GM10847 (cell line): ENCODE data around the gene COL12A1.

Experiments used
- POLR2A ChIP-seq: IDR thresholded peaks from 2 replicates; pipeline ENCODE4 v1.6.1; 2011; ENCODE audit not compliant: insufficient read length; ENCODE audit errors: extremely low read depth

COL12A1 gene

DNA sequence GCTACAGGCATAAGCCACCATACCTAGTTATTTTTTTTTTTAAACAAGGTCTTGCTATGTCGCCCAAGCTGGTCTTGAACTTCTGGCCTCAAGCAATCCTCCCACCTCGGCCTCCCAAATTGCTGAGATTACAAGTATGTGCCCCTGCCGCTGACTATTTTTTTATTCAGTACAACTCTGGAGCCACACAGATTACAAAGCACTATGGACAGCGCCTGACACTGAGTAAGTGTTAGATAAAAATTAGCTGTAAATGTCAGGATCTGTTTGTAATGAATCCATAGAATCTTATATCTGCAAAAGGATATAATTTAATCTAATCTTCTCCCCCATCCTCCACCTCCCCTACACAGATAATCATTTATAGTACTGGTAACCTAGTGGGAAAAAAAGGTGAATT lies 15.3 kb upstream of the COL12A1 start:
- no peak for TF ChIP-seq POLR2A

DNA sequence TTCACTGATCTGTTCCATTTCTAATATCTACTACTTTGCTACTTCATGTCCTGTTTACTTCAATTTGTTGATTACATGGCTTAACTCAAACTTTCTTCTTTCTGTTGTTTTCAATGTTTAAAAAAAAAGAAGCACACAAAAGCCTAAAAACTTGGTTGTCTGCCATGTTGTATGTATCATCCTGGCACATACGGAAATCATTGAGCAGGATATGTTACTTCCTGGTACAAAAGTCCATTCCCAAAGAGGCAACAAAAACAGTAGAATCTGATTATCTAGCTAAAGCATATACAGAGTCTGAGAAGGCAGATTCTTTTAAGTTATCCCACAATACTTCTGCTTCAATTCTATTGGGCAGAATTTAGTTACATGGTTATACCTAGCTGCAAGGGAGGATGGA lies 14.5 kb upstream of the COL12A1 start:
- no peak for TF ChIP-seq POLR2A

GRCh38 chr6:75219263-75219662 lies 13.4 kb upstream of the COL12A1 start:
- TF ChIP-seq POLR2A = no peak

DNA sequence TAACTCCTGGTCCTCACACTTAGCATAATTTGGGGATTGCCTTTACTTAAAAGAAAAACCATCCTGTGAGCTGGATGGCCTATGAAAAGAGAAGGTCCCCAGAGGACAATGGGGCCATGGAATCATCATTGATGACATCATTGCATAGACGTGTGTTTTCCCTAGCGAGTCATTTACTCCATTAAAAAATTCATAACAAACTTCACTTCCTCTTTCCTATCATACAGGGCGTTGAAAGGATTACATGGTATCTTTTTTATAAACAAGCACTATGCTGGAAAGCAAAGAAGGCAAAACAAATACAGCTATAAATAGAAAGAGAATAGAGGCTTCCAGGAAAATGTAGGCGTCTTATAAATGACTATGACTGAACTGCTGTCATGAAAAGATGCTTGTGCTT lies 11.3 kb upstream of the COL12A1 start:
- no peak for TF ChIP-seq POLR2A

- no peak for TF ChIP-seq POLR2A
Observed at GRCh38 chr6:75215291-75215690, 9.4 kb upstream of the COL12A1 start.

DNA sequence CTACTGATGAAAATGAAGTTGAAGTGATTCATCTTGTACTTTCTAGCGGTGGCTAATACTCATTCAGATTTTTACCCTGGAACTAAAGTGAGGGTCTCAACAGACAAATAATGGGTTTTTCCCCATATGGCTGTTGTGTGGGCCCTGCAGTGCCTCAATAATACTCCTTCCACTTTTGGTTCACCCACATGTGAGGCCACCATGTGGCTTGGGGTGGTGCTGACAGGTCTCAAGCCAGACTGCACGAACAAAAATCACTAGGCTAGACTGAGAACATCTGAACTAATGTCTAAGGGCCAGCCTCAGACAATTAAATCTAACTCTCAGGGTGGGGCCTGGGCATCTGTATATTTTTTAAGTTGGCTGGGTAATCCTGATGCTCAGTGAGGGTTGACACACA lies 7.9 kb upstream of the COL12A1 start:
- no peak for TF ChIP-seq POLR2A

DNA sequence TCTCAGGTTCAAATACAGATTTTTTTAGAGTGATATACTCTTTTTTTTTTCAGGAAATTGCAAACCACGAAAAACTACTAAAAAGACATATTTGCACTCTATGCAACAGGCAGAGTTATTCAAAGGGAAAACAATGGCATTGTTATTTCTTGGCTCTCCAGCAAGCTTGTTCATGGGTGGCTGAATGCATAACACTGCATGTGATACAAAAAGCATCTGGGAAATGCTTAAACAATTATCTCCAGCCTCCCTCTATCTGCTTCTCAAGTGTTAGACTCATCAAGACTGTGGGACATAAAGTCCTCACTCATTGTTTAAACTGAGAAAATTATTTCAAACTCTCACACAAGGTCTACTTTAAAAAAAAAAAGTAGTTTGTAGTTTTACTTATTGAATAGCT lies 7.3 kb upstream of the COL12A1 start:
- TF ChIP-seq POLR2A = no peak

DNA sequence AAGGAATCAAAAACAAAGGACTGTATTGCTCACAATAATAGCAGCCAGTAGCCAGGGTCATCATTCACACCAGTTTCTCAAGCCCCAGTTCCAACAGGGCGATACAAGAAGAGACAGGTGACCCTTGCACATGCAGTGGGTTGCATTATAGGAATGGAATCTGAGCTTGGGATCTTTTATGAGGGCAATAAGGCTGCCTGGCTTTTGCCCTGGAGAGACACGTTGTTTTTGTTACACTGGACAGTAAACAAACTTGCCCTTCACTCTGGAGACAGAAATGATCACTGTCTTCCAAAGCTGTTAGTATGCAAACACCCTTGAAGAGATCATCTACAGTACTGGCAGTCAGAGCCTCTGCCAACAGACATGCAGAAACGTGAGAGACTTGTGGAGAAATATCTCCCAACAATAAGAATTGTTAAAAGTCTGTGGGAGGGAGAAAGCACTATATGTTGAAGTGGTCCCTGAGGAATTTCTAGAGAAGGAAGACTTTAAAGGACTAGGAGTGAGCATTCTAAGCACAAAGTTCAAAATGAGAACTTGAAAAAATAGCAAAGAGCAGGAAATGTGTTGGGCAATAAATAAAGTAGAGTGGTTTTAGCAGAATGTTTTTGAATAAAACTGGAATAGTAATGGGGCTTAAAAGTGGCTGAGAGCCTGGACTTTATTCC lies 6.2 kb upstream of the COL12A1 start:
- no peak for TF ChIP-seq POLR2A

DNA sequence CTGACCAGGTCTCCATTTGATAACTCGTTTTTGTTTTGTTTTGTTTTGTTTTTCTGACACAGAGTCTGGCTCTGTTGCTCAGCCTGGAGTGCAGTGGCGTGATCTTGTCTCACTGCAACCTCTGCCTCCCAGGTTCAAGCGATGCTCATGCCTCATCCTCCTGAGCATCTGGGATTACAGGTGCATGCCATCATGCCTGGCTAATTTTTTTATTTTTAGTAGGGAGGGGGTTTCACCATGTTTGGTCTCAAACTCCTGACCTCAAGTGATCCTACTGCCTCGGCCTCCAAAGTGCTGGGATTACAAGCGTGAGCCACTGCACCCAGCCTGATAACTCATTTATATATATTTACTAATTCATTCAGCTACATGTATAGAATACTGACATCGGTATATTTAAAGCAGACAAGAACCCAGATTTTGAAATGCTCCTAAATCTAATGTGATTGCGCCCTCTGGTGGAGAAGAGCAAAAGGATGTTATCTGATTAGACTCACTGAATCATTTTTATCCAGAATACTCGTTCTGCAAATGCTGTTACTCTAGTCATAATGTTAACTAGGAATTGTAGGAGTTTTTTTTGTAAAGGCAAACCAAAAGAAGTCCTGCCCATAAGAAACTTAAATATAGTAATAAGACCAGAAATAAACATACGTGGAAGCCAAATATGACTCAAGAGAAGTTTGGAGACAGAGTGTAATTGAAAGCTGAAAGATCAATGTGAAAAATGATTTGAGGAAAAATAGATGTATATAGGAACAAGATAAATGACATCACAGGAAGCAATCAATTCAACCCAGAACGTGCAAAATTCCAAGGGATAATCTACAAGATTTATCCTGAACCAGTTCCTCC lies 5.3 kb upstream of the COL12A1 start:
- TF ChIP-seq POLR2A = no peak

GRCh38 chr6:75209184-75209723 lies 3.4 kb upstream of the COL12A1 start:
- no peak for TF ChIP-seq POLR2A

- no peak for TF ChIP-seq POLR2A
Observed at GRCh38 chr6:75208298-75209183, 2.7 kb upstream of the COL12A1 start.

DNA sequence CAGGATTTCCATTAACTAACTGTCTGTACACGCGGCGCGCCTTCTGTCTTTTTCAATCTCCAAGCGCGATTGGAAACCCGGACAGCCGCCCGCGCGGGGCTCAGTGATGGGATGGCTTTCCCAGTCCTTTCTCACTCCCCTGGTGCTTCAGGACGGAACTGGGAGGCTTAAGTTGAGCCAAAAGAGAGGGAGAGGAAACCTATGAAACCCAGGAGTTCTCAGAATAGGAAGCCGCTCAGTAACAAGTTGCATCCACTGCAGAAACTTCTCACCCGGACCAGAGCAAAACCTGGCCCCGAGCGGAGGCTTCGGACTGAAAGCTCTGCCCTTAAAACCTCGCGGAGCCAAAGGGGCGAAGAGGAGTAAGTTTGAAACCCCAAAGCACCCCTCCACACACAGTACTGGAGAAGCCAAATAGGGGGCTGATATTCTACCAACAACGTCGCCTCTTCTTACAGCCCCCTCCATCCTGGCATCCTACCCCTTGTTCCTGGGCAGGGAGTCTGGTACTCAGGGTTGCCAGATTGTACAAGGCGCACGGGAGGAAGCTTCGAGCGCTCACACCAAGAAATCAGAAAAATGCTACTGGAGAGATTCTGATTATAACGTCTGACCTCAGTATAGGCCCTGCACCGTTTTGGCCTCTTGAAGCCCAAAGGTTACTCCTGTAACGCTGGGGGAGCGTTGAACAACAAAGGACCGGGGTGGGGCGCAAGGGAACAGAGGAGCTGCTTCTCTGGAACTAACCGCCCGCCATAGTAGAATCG lies 906 bp upstream of the COL12A1 start:
- TF ChIP-seq POLR2A = no peak

- TF ChIP-seq POLR2A = no peak
Observed at GRCh38 chr6:75204959-75205775, 686 bp downstream of the COL12A1 start.
